Activated naive CD4-positive, alpha-beta T cell treated with anti-CD3 and anti-CD28 coated beads, Interleukin-2, amount 10 ng/mL, durations not matched to agents 7 days and 5 days (primary cell): ENCODE data around the gene LIPC.

Experiments
- CTCF ChIA-PET: fragments of 350-600 bp; sonication (Branson Sonifier 250); formaldehyde crosslinking; loops from one replicate; lab custom pipeline; 2021; ENCODE audit warnings: antibody characterized with exemption; lab: Charles Lee
- DNase-seq: peaks from one replicate; pipeline ENCODE4 v3.0.0-alpha.2; 2020
- H3K27ac Mint-ChIP-seq: one replicate; pipeline ENCODE4 v1.8.0; 2021; ENCODE audit warnings: mild to moderate bottlenecking, moderate library complexity, mixed read lengths
- H3K27me3 Mint-ChIP-seq: one replicate; pipeline ENCODE4 v1.8.0; 2021; ENCODE audit warnings: mild to moderate bottlenecking, mixed read lengths
- H3K36me3 Mint-ChIP-seq: one replicate; pipeline ENCODE4 v1.8.0; 2021; ENCODE audit warnings: mixed read lengths
- H3K4me1 Mint-ChIP-seq: one replicate; pipeline ENCODE4 v1.8.0; 2021; ENCODE audit warnings: mixed read lengths
- H3K4me3 Mint-ChIP-seq: one replicate; pipeline ENCODE4 v1.8.0; 2021; ENCODE audit warnings: mild to moderate bottlenecking, moderate library complexity, mixed read lengths
- H3K9me3 Mint-ChIP-seq: one replicate; pipeline ENCODE4 v1.8.0; 2021; ENCODE audit warnings: mixed read lengths

Gene LIPC

DNA sequence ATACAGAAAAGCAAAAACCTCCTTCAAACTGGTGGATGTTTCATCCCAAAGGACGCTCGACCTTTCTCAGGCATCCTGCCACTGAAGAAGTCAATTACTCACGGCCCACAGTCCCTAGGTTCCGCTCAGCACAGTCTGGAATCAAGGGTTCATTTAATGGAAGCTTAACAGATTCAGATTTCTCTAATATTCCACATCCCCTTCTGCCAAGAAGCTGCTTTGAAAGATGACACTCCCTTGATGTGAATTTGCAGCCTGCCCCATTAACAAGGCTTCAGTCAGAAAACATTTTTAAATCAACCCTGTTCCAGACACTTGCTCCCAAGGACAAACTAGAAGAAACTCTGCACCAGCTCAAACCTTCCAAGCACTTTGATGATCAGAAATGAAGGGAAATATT, 81.2 kb downstream of the LIPC start:
- peaks cover 5% of the 10 kb centered on the region for H3K27me3 Mint-ChIP-seq
- CTCF ChIA-PET: no interaction called here

GRCh38 chr15:58513726-58514336, 82.0 kb downstream of the LIPC start:
- CTCF ChIA-PET: no interaction called here
- Mint-ChIP-seq H3K9me3 (peaks cover 14% of the 10 kb centered on the region), H3K36me3 (peaks cover 15% of the 10 kb centered on the region), H3K4me3 (no peak overlapping the region), H3K27me3 (no peaks in the 10 kb centered on the region), H3K4me1 (peaks cover 54% of the 10 kb centered on the region), H3K27ac (no peak overlapping the region)
- DNase-seq: no peak

More for the DNA sequence above, 81.2 kb downstream of the LIPC start:
- no peak overlapping the region for H3K4me3 Mint-ChIP-seq
- peaks cover 13% of the 10 kb centered on the region for H3K36me3 Mint-ChIP-seq
- peaks cover 46% of the 10 kb centered on the region for H3K4me1 Mint-ChIP-seq
- peaks cover 14% of the 10 kb centered on the region for H3K9me3 Mint-ChIP-seq
- H3K27ac Mint-ChIP-seq: no peak overlapping the region
- no peak for DNase-seq

GRCh38 chr15:58515807-58516206, 84.0 kb downstream of the LIPC start:
- no peak overlapping the region for H3K4me3 Mint-ChIP-seq
- H3K27ac Mint-ChIP-seq: peak overlapping the region; percentile 71
- H3K27me3 Mint-ChIP-seq: no peaks in the 10 kb centered on the region
- H3K4me1 Mint-ChIP-seq: peaks cover 70% of the 10 kb centered on the region
- CTCF ChIA-PET: interaction anchor here (1.9 to 3.4 kb wide), 3 partner anchors 9 to 40 kb away, joined by 5 to 23 read pairs (median 14); no protein-coding TSS in a partner anchor
- peaks cover 14% of the 10 kb centered on the region for H3K9me3 Mint-ChIP-seq
- H3K36me3 Mint-ChIP-seq: peaks cover 15% of the 10 kb centered on the region
- peak; percentile 48 for DNase-seq

- H3K4me1 Mint-ChIP-seq: peaks cover 81% of the 10 kb centered on the region
- peak overlapping the region; percentile 8 for H3K4me3 Mint-ChIP-seq
- peaks cover 14% of the 10 kb centered on the region for H3K9me3 Mint-ChIP-seq
- H3K27me3 Mint-ChIP-seq: peaks cover 9% of the 10 kb centered on the region
- DNase-seq: peak; percentile 48
- CTCF ChIA-PET: interaction anchor here (0.6 to 3.4 kb wide), 23 partner anchors 10 to 289 kb away, joined by 3 to 23 read pairs (median 4); partner anchors contain the start of gene ADAM10
- H3K27ac Mint-ChIP-seq: peak overlapping the region; percentile 86
- peaks cover 15% of the 10 kb centered on the region for H3K36me3 Mint-ChIP-seq
Measured at GRCh38 chr15:58517252-58517681, 85.5 kb downstream of the LIPC start.

DNA sequence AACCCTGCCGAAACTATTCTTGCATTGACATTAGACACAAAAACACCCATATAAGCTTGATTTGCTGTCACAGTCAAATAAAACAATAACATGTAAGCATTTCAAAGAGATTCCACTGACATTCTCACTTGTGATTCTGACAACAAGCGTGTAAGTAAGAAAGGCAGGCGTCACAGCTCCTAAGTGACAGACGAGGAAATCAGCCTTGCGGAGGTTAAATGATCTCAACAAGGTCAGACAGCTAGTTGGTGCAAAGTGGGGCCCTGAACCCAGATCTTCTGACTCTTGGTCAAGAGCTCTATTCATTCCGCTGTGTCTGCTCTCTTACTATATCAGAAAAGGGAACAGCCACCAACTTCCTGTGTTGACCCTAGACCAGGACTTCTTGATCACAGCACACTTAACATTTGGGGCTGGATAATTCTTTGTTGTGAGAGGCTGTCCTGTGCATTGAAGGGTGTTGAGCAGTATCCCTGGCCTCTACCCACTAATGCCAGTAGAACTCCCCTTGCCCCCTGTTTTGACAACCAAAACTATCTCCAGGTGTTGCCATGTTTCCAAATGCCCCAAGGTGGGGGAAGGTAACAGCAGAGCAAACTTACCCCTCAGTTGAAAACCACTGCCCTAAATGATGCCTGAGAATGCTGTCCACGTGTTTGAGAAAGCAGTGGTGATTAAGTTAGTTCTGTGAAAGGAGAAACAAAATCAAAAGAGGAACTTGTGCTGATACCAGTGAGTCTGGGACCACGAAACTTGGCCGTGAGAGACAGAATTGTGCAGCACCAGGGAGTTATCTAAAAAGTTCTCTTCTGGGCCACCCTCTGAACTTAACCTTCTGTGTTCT, 86.1 kb downstream of the LIPC start:
- peaks cover 14% of the 10 kb centered on the region for H3K9me3 Mint-ChIP-seq
- H3K4me1 Mint-ChIP-seq: peaks cover 79% of the 10 kb centered on the region
- DNase-seq: peak; percentile 44
- H3K27ac Mint-ChIP-seq: peak overlapping the region; percentile 86
- CTCF ChIA-PET: interaction anchor here (0.6 to 3.4 kb wide), 23 partner anchors 11 to 290 kb away, joined by 3 to 23 read pairs (median 4); partner anchors contain the start of gene ADAM10
- H3K27me3 Mint-ChIP-seq: peaks cover 14% of the 10 kb centered on the region
- no peak overlapping the region for H3K4me3 Mint-ChIP-seq
- peaks cover 15% of the 10 kb centered on the region for H3K36me3 Mint-ChIP-seq

GRCh38 chr15:58518626-58519025, 86.8 kb downstream of the LIPC start:
- peaks cover 72% of the 10 kb centered on the region for H3K4me1 Mint-ChIP-seq
- CTCF ChIA-PET: interaction anchor here (3.4 kb wide), 1 partner anchor 43 kb away, joined by 23 read pairs; no protein-coding TSS in a partner anchor
- H3K4me3 Mint-ChIP-seq: no peak overlapping the region
- peaks cover 20% of the 10 kb centered on the region for H3K27me3 Mint-ChIP-seq
- peaks cover 14% of the 10 kb centered on the region for H3K9me3 Mint-ChIP-seq
- H3K27ac Mint-ChIP-seq: peak overlapping the region; percentile 86
- peaks cover 15% of the 10 kb centered on the region for H3K36me3 Mint-ChIP-seq
- DNase-seq: peak; percentile 34

- H3K36me3 Mint-ChIP-seq: peaks cover 15% of the 10 kb centered on the region
- H3K9me3 Mint-ChIP-seq: peaks cover 14% of the 10 kb centered on the region
- CTCF ChIA-PET: no interaction called here
- H3K27me3 Mint-ChIP-seq: peaks cover 20% of the 10 kb centered on the region
- H3K27ac Mint-ChIP-seq: no peak overlapping the region
- H3K4me1 Mint-ChIP-seq: peaks cover 67% of the 10 kb centered on the region
- H3K4me3 Mint-ChIP-seq: no peak overlapping the region
- no peak for DNase-seq
Measured at GRCh38 chr15:58519516-58519915, 87.7 kb downstream of the LIPC start.

- no peak for DNase-seq
- Mint-ChIP-seq H3K27ac (peak overlapping the region; percentile 46), H3K27me3 (peaks cover 20% of the 10 kb centered on the region), H3K9me3 (peaks cover 10% of the 10 kb centered on the region), H3K36me3 (peaks cover 15% of the 10 kb centered on the region), H3K4me1 (peaks cover 61% of the 10 kb centered on the region), H3K4me3 (no peak overlapping the region)
- CTCF ChIA-PET: no interaction called here
Measured at GRCh38 chr15:58520464-58520863, 88.7 kb downstream of the LIPC start.

DNA sequence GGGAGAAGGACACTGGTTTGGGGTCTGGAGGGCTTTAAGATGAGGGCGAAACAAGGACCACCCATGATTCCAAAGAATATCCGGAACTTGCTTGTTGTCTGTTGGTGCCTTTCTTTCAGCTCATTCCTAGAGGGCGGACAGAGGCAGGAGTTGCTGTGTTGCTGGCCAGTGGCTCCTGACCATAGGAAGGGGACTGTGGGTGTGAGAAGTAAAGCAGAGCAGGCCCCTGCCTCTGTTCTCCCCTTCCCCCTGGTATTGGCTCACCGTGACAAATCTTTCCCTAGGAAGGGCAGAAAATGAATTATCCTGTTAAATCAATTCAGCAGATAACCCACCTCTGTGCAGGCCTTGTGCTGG, 89.1 kb downstream of the LIPC start:
- Mint-ChIP-seq H3K36me3 (peaks cover 10% of the 10 kb centered on the region), H3K27ac (peak overlapping the region; percentile 46), H3K4me3 (no peak overlapping the region), H3K27me3 (peaks cover 20% of the 10 kb centered on the region), H3K9me3 (peaks cover 5% of the 10 kb centered on the region), H3K4me1 (peaks cover 56% of the 10 kb centered on the region)
- CTCF ChIA-PET: no interaction called here
- no peak for DNase-seq

DNA sequence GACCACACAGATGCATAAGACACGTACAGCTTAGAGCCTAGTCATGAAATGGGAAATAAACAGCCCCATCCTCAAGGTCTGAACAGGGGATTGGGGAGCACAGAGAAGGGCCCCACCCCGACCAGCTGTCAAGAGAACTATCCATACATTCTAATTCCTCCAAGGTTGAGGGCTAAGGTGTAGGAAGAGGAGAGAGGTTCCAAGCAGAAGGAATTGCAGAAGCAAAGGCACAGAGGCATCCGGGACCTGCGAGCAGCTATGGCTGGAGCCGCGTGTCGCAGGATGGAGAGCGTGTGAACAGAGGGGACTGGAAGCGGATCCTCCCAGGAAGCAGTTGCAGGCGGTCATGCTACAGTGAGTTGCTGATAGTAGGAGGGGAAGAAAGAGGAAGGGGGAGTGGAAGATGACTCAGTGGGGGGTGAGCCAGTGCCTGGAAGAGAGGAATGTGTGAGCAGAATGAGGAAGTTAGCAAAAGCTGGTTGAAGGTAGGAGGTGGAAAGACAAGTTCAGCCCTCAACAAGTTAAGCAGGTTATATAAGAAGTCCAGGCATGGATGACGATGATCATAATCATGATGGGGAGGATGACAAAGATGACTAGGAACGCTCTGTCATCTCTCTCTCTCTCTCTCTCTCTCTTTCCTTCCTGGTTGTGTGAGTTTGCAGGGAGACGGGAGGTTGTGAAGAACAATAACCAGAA, 89.7 kb downstream of the LIPC start:
- Mint-ChIP-seq H3K9me3 (peaks cover 2% of the 10 kb centered on the region), H3K36me3 (peaks cover 7% of the 10 kb centered on the region), H3K4me1 (peaks cover 51% of the 10 kb centered on the region), H3K27ac (no peak overlapping the region), H3K4me3 (no peak overlapping the region), H3K27me3 (peaks cover 20% of the 10 kb centered on the region)
- no peak for DNase-seq
- CTCF ChIA-PET: interaction anchor here (1.1 kb wide), 1 partner anchor 271 kb away, joined by 3 read pairs; no protein-coding TSS in a partner anchor

GRCh38 chr15:58522391-58522790, 90.6 kb downstream of the LIPC start:
- CTCF ChIA-PET: interaction anchor here (1.1 kb wide), 1 partner anchor 270 kb away, joined by 3 read pairs; no protein-coding TSS in a partner anchor
- Mint-ChIP-seq H3K4me3 (no peak overlapping the region), H3K4me1 (peaks cover 41% of the 10 kb centered on the region), H3K27ac (no peak overlapping the region), H3K9me3 (no peaks in the 10 kb centered on the region), H3K36me3 (peaks cover 2% of the 10 kb centered on the region), H3K27me3 (peaks cover 20% of the 10 kb centered on the region)
- no peak for DNase-seq

DNA sequence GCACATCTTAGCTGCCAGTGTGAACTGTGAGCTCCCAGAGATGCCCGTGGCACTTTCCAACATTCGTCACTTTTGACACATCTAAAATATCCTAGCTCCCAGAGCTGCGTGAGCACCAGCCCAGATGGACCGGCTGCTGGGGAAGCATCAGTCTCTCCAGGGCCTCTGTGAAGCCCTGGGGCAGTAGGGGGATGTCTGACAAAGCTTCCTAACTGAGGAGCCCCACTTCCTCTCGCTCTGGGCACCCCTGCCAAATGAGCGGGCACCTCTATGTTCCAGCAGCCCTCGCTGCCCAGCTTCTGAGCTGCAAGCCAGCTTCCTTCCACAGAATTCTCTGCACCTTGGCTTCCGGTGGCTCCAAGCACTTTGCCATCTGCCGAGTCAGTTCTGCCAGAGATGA, 91.1 kb downstream of the LIPC start:
- Mint-ChIP-seq H3K4me3 (no peak overlapping the region), H3K27ac (no peak overlapping the region), H3K36me3 (peaks cover 2% of the 10 kb centered on the region), H3K4me1 (peaks cover 37% of the 10 kb centered on the region), H3K27me3 (peaks cover 20% of the 10 kb centered on the region), H3K9me3 (no peaks in the 10 kb centered on the region)
- DNase-seq: no peak
- CTCF ChIA-PET: interaction anchor here (1.1 to 1.4 kb wide), 2 partner anchors 10 to 269 kb away, joined by 3 to 5 read pairs; no protein-coding TSS in a partner anchor

GRCh38 chr15:58523634-58524033, 91.8 kb downstream of the LIPC start:
- Mint-ChIP-seq H3K4me1 (peaks cover 29% of the 10 kb centered on the region), H3K27me3 (peaks cover 20% of the 10 kb centered on the region), H3K36me3 (peaks cover 2% of the 10 kb centered on the region), H3K27ac (no peak overlapping the region), H3K4me3 (no peak overlapping the region), H3K9me3 (no peaks in the 10 kb centered on the region)
- CTCF ChIA-PET: interaction anchor here (1.4 kb wide), 1 partner anchor 10 kb away, joined by 5 read pairs; no protein-coding TSS in a partner anchor
- no peak for DNase-seq

- CTCF ChIA-PET: no interaction called here
- H3K4me1 Mint-ChIP-seq: peaks cover 25% of the 10 kb centered on the region
- H3K4me3 Mint-ChIP-seq: no peak overlapping the region
- peaks cover 20% of the 10 kb centered on the region for H3K27me3 Mint-ChIP-seq
- no peaks in the 10 kb centered on the region for H3K36me3 Mint-ChIP-seq
- H3K9me3 Mint-ChIP-seq: no peaks in the 10 kb centered on the region
- no peak overlapping the region for H3K27ac Mint-ChIP-seq
- no peak for DNase-seq
Measured at GRCh38 chr15:58524247-58524646, 92.5 kb downstream of the LIPC start.
